Memory B cell (primary cell): ENCODE results near the gene NAXE.
A peak's percentile ranks its signal among the peaks of the same experiment; 100 is the strongest.
"Not testable (repeated sequence)": the region's sequence is repeated elsewhere in the genome, so short reads cannot be mapped to it uniquely, and the experiment has no call there.

Experiments used
- ATAC-seq: fragments of 150-1000 bp; cut with Tn5 transposase; 2 replicates; pipeline ENCODE4 v1.10.0; 2021; ENCODE audit warnings: low read depth, mild to moderate bottlenecking, moderate library complexity
- DNase-seq, 2 donors: peaks; one replicate each; pipeline ENCODE4 v3.0.0; 2022; ENCODE audit warnings: low spot score in 2 of 2
- H3K27ac Mint-ChIP-seq: one replicate; pipeline ENCODE4 v1.8.0; 2022; ENCODE audit warnings: mild to moderate bottlenecking, moderate library complexity, mixed read lengths
- H3K27me3 Mint-ChIP-seq: one replicate; pipeline ENCODE4 v1.8.0; 2022; ENCODE audit warnings: mixed read lengths
- H3K36me3 Mint-ChIP-seq: one replicate; pipeline ENCODE4 v1.8.0; 2022; ENCODE audit warnings: mild to moderate bottlenecking, mixed read lengths
- H3K4me1 Mint-ChIP-seq: one replicate; pipeline ENCODE4 v1.8.0; 2022; ENCODE audit warnings: mixed read lengths
- H3K4me3 Mint-ChIP-seq: one replicate; pipeline ENCODE4 v1.8.0; 2022; ENCODE audit warnings: mild to moderate bottlenecking, moderate library complexity, mixed read lengths
- H3K9me3 Mint-ChIP-seq: one replicate; pipeline ENCODE4 v1.8.0; 2022; ENCODE audit warnings: mixed read lengths

The NAXE gene

DNA sequence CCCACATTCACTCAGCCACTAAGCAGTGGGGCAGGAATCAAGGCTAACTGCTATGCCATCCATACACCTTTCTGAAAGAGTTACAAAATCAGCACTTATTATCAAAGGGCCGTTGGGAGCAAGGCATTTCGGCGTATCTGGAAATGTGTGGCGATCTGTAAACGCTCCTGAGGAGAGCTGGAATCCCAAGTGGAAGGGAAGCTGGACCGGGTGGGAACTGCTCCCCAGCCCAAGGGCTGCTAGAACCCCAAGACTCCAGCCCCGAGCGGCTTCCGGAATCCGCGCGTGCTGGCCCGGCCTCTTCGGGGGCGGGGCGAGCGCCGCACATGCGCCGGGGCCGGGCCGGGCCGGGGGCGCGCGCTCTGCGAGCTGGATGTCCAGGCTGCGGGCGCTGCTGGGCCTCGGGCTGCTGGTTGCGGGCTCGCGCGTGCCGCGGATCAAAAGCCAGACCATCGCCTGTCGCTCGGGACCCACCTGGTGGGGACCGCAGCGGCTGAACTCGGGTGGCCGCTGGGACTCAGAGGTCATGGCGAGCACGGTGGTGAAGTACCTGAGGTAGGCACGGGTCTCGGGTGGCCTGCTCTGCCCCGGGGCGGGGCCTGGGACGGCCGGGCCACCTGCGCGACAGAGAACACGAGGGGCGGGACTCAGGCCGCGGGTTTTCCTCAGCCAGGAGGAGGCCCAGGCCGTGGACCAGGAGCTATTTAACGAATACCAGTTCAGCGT is at the start of gene NAXE:
TSS of gene NAXE (plus strand) at position 345 of the 726 bp plus-strand sequence. CDS start at position 374, 29 bp downstream.
- Mint-ChIP-seq H3K27me3 (no peaks in the 10 kb centered on the region), H3K27ac (peak within 1 kb of the TSS; percentile 84), H3K4me3 (peak within 1 kb of the TSS; percentile 84), H3K36me3 (peaks cover 6% of the 10 kb centered on the region), H3K4me1 (peaks cover 19% of the 10 kb centered on the region), H3K9me3 (no peaks in the 10 kb centered on the region)
- ATAC-seq (peak; percentile 94), DNase-seq (peak; percentile 53 to 62)

DNA sequence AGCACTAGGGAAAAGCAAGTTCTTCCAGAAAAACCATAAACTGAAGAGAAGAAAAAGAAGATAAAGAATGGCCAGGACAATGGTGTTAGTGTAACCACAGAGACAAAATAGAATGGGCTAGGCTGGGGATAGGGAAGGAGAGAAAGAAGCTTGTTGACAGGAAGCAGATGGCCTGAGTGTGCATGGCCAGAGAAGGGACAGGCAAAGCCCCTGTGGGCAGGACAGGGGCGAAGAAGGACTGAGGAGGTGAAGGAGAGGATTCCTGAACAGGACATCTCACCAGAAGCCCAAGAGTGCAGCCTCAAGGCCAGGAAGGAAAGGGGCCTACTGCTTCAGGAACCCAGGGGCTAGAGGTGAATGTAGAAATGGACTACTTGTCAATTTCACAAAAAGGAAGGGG is 48.5 kb upstream of the NAXE start:
- Mint-ChIP-seq H3K4me3 (no peak overlapping the region), H3K27me3 (no peaks in the 10 kb centered on the region), H3K9me3 (no peaks in the 10 kb centered on the region), H3K4me1 (peaks cover 7% of the 10 kb centered on the region), H3K27ac (no peak overlapping the region), H3K36me3 (no peaks in the 10 kb centered on the region)
- ATAC-seq (no peak), DNase-seq (no peak)

- H3K9me3 Mint-ChIP-seq, result no peaks in the 10 kb centered on the region
- ATAC-seq (no peak), DNase-seq (no peak)
- H3K27me3 Mint-ChIP-seq, result no peaks in the 10 kb centered on the region
- no peak overlapping the region for H3K27ac Mint-ChIP-seq
- peaks cover 7% of the 10 kb centered on the region for H3K4me1 Mint-ChIP-seq
- H3K4me3 Mint-ChIP-seq, result no peak overlapping the region
- no peaks in the 10 kb centered on the region for H3K36me3 Mint-ChIP-seq
These were observed 46.9 kb upstream of the NAXE start for GRCh38 chr1:156544592-156545102.

GRCh38 chr1:156546267-156546666 is 45.3 kb upstream of the NAXE start:
- Mint-ChIP-seq H3K4me3 (no peak overlapping the region), H3K27ac (no peak overlapping the region), H3K4me1 (peaks cover 10% of the 10 kb centered on the region), H3K9me3 (no peaks in the 10 kb centered on the region), H3K27me3 (no peaks in the 10 kb centered on the region), H3K36me3 (no peaks in the 10 kb centered on the region)
- ATAC-seq, result no peak
- DNase-seq, result no peak

- ATAC-seq (no peak), DNase-seq (no peak)
- no peaks in the 10 kb centered on the region for H3K36me3 Mint-ChIP-seq
- H3K27me3 Mint-ChIP-seq, result no peaks in the 10 kb centered on the region
- peaks cover 18% of the 10 kb centered on the region for H3K4me1 Mint-ChIP-seq
- no peaks in the 10 kb centered on the region for H3K9me3 Mint-ChIP-seq
- H3K4me3 Mint-ChIP-seq, result no peak overlapping the region
- no peak overlapping the region for H3K27ac Mint-ChIP-seq
These were observed 44.1 kb upstream of the NAXE start for GRCh38 chr1:156547434-156547833.

DNA sequence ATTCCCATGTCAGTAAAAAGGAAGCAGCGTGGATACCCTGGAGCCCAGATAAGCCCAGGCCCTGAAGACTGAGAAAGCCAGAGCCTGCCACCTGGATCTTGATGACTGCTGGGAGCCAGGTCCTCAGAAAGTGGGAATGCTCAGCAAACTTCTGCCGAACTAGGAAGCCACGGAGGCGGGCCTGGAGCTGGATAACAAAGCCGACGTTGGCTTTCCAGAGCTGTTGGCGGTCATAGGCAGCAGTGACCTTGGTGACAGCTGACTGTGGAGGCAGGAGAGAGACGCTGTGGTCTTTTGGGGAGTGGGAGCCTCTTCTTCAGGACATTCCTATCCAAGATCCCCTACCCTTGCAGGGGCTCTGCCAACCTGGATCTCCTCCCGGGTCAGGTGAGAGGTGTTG is 43.6 kb upstream of the NAXE start:
- DNase-seq (no peak), ATAC-seq (no peak)
- Mint-ChIP-seq H3K36me3 (no peaks in the 10 kb centered on the region), H3K27me3 (no peaks in the 10 kb centered on the region), H3K4me1 (peaks cover 18% of the 10 kb centered on the region), H3K9me3 (no peaks in the 10 kb centered on the region), H3K27ac (no peak overlapping the region), H3K4me3 (no peak overlapping the region)

- Mint-ChIP-seq H3K4me3 (no peak overlapping the region), H3K36me3 (no peaks in the 10 kb centered on the region), H3K4me1 (peaks cover 23% of the 10 kb centered on the region), H3K27ac (no peak overlapping the region), H3K9me3 (no peaks in the 10 kb centered on the region), H3K27me3 (no peaks in the 10 kb centered on the region)
- DNase-seq (no peak), ATAC-seq (no peak)
These were observed 42.2 kb upstream of the NAXE start for GRCh38 chr1:156549390-156549789.

DNA sequence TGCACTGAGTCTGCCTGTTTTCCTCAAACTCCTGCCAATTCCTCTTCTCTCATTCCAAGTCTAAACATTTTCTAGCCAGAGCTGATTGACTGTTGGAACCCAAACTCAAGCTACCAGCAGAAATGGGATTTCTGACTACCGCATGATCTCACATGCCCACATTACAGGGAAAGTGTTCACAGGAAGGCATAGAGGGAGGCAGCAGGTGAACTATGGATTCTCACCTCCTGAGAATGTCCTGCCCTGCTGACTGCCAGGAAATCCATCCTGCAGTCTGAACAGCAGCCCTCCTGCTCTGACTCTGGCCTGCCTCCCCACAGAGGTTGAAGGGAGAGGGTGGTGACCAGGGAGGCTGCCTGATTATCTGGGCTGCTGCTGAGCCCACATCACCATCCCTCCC is 41.7 kb upstream of the NAXE start:
- ATAC-seq (no peak), DNase-seq (no peak)
- Mint-ChIP-seq H3K36me3 (no peaks in the 10 kb centered on the region), H3K4me1 (peaks cover 23% of the 10 kb centered on the region), H3K27ac (no peak overlapping the region), H3K4me3 (no peak overlapping the region), H3K9me3 (no peaks in the 10 kb centered on the region), H3K27me3 (no peaks in the 10 kb centered on the region)

DNA sequence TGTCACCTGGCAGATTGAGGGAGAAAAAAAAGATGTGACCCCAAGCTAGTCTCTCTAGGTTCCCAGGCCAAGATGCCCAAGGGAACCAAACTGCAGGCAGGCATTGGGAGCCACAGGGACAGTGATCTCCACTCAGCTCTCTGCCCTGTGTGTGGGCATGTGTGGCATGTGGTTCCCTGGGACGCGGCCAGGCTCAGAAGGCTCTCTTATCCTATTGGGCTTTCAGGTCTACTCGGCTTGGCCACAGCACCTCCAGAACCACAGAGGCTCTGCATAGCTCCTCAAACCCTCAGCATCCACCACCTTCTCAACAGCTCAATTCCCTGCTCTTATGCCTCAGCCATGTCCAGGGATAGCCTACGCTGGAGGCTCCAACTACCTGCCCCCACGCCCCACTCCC is 41.2 kb upstream of the NAXE start:
- no peak overlapping the region for H3K4me3 Mint-ChIP-seq
- no peak for ATAC-seq
- H3K27ac Mint-ChIP-seq, result no peak overlapping the region
- DNase-seq, result no peak
- H3K36me3 Mint-ChIP-seq, result no peaks in the 10 kb centered on the region
- H3K4me1 Mint-ChIP-seq, result peaks cover 23% of the 10 kb centered on the region
- H3K27me3 Mint-ChIP-seq, result no peaks in the 10 kb centered on the region
- no peaks in the 10 kb centered on the region for H3K9me3 Mint-ChIP-seq

- Mint-ChIP-seq H3K4me3 (no peak overlapping the region), H3K36me3 (no peaks in the 10 kb centered on the region), H3K27me3 (no peaks in the 10 kb centered on the region), H3K4me1 (peaks cover 23% of the 10 kb centered on the region), H3K9me3 (no peaks in the 10 kb centered on the region), H3K27ac (peak overlapping the region; percentile 1)
- DNase-seq (no peak), ATAC-seq (peak; percentile 63)
These were observed 40.4 kb upstream of the NAXE start for GRCh38 chr1:156551066-156551643.

GRCh38 chr1:156551869-156552268 is 39.7 kb upstream of the NAXE start:
- no peak overlapping the region for H3K4me3 Mint-ChIP-seq
- H3K27ac Mint-ChIP-seq, result no peak overlapping the region
- ATAC-seq (no peak), DNase-seq (no peak)
- H3K9me3 Mint-ChIP-seq, result no peaks in the 10 kb centered on the region
- peaks cover 23% of the 10 kb centered on the region for H3K4me1 Mint-ChIP-seq
- H3K27me3 Mint-ChIP-seq, result no peaks in the 10 kb centered on the region
- no peaks in the 10 kb centered on the region for H3K36me3 Mint-ChIP-seq

- H3K4me1 Mint-ChIP-seq, result peaks cover 20% of the 10 kb centered on the region
These were observed 39.1 kb upstream of the NAXE start for GRCh38 chr1:156552518-156552917.

GRCh38 chr1:156552937-156553336 is 38.6 kb upstream of the NAXE start:
- not testable (repeated sequence) for H3K27ac Mint-ChIP-seq, H3K9me3 Mint-ChIP-seq, H3K27me3 Mint-ChIP-seq, H3K4me3 Mint-ChIP-seq, DNase-seq, H3K36me3 Mint-ChIP-seq
- H3K4me1 Mint-ChIP-seq, result peaks cover 20% of the 10 kb centered on the region
- ATAC-seq, result peak; percentile 62

More at GRCh38 chr1:156552518-156552917, 39.1 kb upstream of the NAXE start:
- H3K9me3 Mint-ChIP-seq, result no peaks in the 10 kb centered on the region
- H3K27me3 Mint-ChIP-seq, result no peaks in the 10 kb centered on the region
- ATAC-seq (no peak), DNase-seq (no peak)
- H3K4me3 Mint-ChIP-seq, result no peak overlapping the region
- H3K36me3 Mint-ChIP-seq, result no peaks in the 10 kb centered on the region
- H3K27ac Mint-ChIP-seq, result no peak overlapping the region

- H3K4me3 Mint-ChIP-seq, result no peak overlapping the region
These were observed 37.6 kb upstream of the NAXE start for GRCh38 chr1:156553860-156554485.

More at GRCh38 chr1:156553860-156554485, 37.6 kb upstream of the NAXE start:
- Mint-ChIP-seq H3K27ac (no peak overlapping the region), H3K27me3 (no peaks in the 10 kb centered on the region), H3K36me3 (no peaks in the 10 kb centered on the region), H3K9me3 (no peaks in the 10 kb centered on the region), H3K4me1 (peaks cover 20% of the 10 kb centered on the region)
- ATAC-seq (no peak), DNase-seq (no peak)
